Stomach (tissue), 9 donors: Measurements from ENCODE around the gene CAMK2B. TPM values are rescaled to one million over a fixed set of nuclear protein-coding genes. Genes with fewer than 3 reads are reported as not detected.
A peak's percentile ranks its signal among the peaks of the same experiment; 100 is the strongest.

Experiments used
- DNase-seq, 2 donors: peaks; one replicate each; pipeline versions ENCODE4 v3.0.0 to v3.0.0-alpha.2; 2013 to 2019
- H3K27ac ChIP-seq, 5 donors: fragments of 200-600 bp in 4 of 5; sonication (generic) in 4 of 5; one replicate each; pipeline ENCODE4 v1.5.1; 2013 to 2019; ENCODE audit warnings: mild to moderate bottlenecking in 1 of 5, moderate library complexity in 1 of 5
- H3K27me3 ChIP-seq, 3 donors: fragments of 200-600 bp; sonication (generic); one replicate each; pipeline ENCODE4 v1.5.1; 2017 to 2019; ENCODE audit warnings: mixed run types in 1 of 3
- H3K36me3 ChIP-seq, 4 donors: fragments of 200-600 bp; sonication (generic); 1 replicate in 3 of 4; 2 replicates in 1 of 4; pipeline ENCODE4 v1.5.1; 2016 to 2019
- H3K4me1 ChIP-seq, 4 donors: fragments of 200-600 bp; sonication (generic); one replicate each; pipeline ENCODE4 v1.5.1; 2016 to 2019
- H3K4me3 ChIP-seq, 4 donors: fragments of 200-600 bp; sonication (generic) in 3 of 4; one replicate each; pipeline ENCODE4 v1.5.1; 2016 to 2019; ENCODE audit warnings: mild to moderate bottlenecking in 1 of 4
- H3K9me3 ChIP-seq, 4 donors: fragments of 200-600 bp; sonication (generic); one replicate each; pipeline ENCODE4 v1.5.1; 2016 to 2019
- EP300 ChIP-seq: sonication (generic); formaldehyde crosslinking; IDR thresholded peaks from one replicate; pipeline ENCODE4 v1.6.1; 2017; ENCODE audit warnings: antibody characterized with exemption
- POLR2A ChIP-seq, 4 donors: fragments of 450-650 bp; IDR thresholded peaks; one replicate each; pipeline ENCODE4 v1.6.1; 2016; ENCODE audit warnings: antibody characterized with exemption in 4 of 4, control low read depth in 2 of 4, mild to moderate bottlenecking in 1 of 4, moderate library complexity in 1 of 4
- POLR2AphosphoS5 ChIP-seq, 3 donors: sonication (generic); formaldehyde crosslinking; IDR thresholded peaks; one replicate each; pipeline ENCODE4 v1.6.1; 2016; ENCODE audit warnings: antibody characterized with exemption in 3 of 3
- WGBS, 5 donors: extraction: QIAGEN DNeasy Blood & Tissue Kit in 3 of 5; methylation state at CpG; one replicate each; pipeline versions ENCODE4 v1.1.5 to v1.1.7; 2013 to 2018; 5-methylcytosine and 5-hydroxymethylcytosine counted together
- intact Hi-C: fragments of 100-400 bp; cut with DNase I; formaldehyde crosslinking; loops from one replicate; pipeline ENCODE4 v1.15.1; 2023; ENCODE audit warnings: low total_unique reads
- polyA plus RNA-seq, 3 donors: library from polyadenylated mRNA; stranded (reverse); fragments of 200-250 nt; gene quantifications; one replicate each; pipeline ENCODE4 v1.2.3, GENCODE V29; 2013
- total RNA-seq, 5 donors: library from RNA; depleted of rRNA; stranded (reverse); fragments of >200 nt; gene quantifications; one replicate each; pipeline versions ENCODE4 v1.1.0 to v1.2.3, GENCODE V29; 2014 to 2016
- TF ChIP-seq, protein P1 (sequence below), 7 experiments: fragments of 450-650 bp in 4 of 7; fragments of 200-600 bp in 3 of 7; sonication (generic) in 3 of 7; IDR thresholded peaks; one replicate each; pipeline ENCODE4 v1.5.1; 2016 to 2019; ENCODE audit warnings: antibody characterized with exemption in 7 of 7, control low read depth in 2 of 7, mild to moderate bottlenecking in 1 of 7
- donor health status: healthy with polysubstance abuse.
- donor health status: Bipolar disorder and iron deficiency.
- donor health status: healthy.

CAMK2B gene
- total and polyA plus RNA-seq, 8 donors, result 0.92 to 28.4 (median 5.4) TPM; not detected in 2

DNA sequence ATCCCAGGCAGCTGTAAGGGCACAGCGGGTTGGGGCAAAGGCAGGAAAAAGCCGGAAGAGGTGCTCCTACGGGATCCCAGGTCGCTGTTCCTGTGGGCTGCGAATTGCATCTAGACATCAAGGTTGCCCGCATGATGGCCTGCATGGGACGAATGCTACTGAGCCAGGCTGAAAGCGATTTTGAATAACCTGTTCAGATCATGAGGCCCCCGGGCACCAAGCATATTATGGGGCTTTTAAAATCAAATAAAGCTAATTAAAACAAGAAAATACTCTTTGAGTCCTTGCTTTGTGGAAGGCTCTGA is 37.1 kb downstream of the CAMK2B start:
- H3K27ac ChIP-seq, result no peak overlapping the region
- no peaks in the 10 kb centered on the region for H3K9me3 ChIP-seq
- TF ChIP-seq POLR2AphosphoS5 (IDR thresholded peaks at IDR 0.05) (no peak), POLR2A (IDR thresholded peaks at IDR 0.05) (no peak), EP300 (no peak)
- TF ChIP-seq, protein P1, sequence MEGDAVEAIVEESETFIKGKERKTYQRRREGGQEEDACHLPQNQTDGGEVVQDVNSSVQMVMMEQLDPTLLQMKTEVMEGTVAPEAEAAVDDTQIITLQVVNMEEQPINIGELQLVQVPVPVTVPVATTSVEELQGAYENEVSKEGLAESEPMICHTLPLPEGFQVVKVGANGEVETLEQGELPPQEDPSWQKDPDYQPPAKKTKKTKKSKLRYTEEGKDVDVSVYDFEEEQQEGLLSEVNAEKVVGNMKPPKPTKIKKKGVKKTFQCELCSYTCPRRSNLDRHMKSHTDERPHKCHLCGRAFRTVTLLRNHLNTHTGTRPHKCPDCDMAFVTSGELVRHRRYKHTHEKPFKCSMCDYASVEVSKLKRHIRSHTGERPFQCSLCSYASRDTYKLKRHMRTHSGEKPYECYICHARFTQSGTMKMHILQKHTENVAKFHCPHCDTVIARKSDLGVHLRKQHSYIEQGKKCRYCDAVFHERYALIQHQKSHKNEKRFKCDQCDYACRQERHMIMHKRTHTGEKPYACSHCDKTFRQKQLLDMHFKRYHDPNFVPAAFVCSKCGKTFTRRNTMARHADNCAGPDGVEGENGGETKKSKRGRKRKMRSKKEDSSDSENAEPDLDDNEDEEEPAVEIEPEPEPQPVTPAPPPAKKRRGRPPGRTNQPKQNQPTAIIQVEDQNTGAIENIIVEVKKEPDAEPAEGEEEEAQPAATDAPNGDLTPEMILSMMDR (IDR thresholded peaks at IDR 0.05), result no peak
- DNase-seq, result peak in 1 of 2 donors; percentile 23
- WGBS, 5 donors, result 92 to 97% (median 95%) methylated on average over 9 of the region's 9 CpGs
- no peaks in the 10 kb centered on the region for H3K36me3 ChIP-seq
- peaks cover 0 to 15% (median 11%) of the 10 kb centered on the region in 4 donors for H3K4me1 ChIP-seq
- intact Hi-C loops, result no loop called here
- peaks cover 0 to 12% (median under 1%) of the 10 kb centered on the region in 3 donors for H3K27me3 ChIP-seq
- no peak overlapping the region for H3K4me3 ChIP-seq

DNA sequence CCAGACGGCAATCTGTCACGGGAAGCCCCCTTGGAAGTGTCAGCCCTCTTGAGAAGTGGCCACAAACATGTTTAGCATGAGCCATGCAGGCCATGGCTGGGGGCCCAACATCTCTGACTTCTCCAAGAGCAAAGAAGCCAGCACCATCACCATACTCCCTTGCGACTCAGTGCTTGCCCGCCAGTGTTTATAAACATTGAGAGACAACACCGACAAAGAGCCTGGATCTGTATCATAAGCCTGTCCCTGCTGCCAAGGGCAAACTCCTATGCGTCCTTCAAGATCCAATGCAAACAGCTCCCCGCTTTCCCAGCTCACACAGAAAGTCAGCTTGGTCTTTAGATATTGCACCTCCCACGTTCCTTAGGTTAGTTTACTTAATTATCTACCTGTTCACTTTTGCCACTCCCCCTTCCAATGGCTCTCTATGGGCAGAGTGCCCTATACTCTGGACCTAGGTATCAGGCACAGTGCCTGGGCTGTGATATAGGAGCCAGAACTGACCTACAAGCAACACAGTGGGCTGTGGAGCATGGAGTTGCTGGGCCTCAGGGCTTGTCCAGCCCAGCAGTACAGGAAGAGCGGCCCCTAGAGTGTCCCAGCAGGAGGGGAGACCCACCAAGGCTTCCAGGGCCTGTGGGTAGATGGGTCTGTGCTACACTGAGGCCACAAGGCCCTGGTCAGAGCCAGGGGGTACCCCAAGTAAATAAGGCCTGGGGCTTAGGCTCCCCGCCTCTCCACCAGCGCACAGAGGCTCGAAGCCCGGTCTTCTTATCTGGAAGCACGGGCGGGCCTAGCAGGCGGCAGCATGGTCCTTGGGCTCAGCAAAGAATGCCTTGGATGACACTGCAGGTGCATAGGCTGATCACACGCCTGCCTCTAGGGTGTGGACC is 37.7 kb downstream of the CAMK2B start:
- Histone ChIP-seq H3K4me3 (no peak overlapping the region), H3K9me3 (no peaks in the 10 kb centered on the region), H3K27me3 (peaks cover 0 to 6% (median 0%) of the 10 kb centered on the region in 3 donors), H3K36me3 (no peaks in the 10 kb centered on the region), H3K4me1 (peaks cover 0 to 13% (median 11%) of the 10 kb centered on the region in 4 donors), H3K27ac (no peak overlapping the region)
- TF ChIP-seq, protein P1 (IDR thresholded peaks at IDR 0.05), result no peak
- TF ChIP-seq POLR2AphosphoS5 (IDR thresholded peaks at IDR 0.05) (no peak), POLR2A (IDR thresholded peaks at IDR 0.05) (no peak)
- WGBS, 5 donors, result 64 to 77% (median 74%) methylated on average over 14 to 17 of the region's 17 CpGs
- DNase-seq, result peak in 1 of 2 donors; percentile 24
- intact Hi-C loops, result no loop called here

DNA sequence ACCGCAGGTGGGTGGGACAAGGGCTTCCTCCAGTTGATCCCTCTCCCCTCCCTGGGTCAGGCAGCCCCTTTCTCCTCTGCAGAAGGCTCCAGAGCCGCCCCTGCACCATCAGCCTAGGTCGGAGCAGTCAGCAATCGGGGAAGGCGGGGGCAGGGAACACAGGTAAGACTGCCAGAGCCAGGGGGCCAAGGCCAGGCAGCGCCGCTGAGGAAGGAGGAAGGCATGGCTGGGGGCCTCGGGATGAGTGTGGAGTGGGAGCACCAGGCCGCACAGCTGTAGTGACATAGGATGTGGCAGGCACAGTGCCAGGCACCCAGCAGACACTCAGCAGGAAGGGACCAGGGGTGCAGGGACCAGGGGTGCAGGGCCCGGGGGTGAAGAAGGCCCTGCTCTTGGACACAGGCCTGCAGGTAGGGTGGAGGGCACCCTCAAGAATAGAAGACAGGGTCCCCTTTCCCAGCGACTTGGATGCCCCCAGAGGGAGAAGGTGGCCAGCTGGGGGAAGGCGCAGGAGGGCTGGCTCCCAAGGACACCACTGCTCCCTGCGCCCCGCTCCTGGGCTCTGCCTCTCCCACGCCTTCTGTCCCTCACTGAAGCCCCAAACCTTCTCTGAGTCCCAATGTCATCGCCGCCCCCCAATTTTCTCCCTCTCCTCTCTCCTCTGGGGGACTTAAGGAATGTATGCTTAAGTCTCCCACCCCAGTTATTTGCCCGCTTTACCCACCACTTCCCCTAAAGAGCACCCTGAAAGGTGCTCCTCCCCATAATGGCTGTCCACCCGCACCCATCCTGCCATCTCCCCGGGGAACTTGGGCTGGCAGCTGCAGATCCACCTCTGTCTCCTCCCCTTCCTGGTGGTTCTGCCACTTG is 38.5 kb downstream of the CAMK2B start:
- no peak overlapping the region for H3K4me3 ChIP-seq
- DNase-seq, result peak in 1 of 2 donors; percentile 17
- no peaks in the 10 kb centered on the region for H3K27me3 ChIP-seq
- no peaks in the 10 kb centered on the region for H3K36me3 ChIP-seq
- H3K27ac ChIP-seq, result no peak overlapping the region
- H3K9me3 ChIP-seq, result no peaks in the 10 kb centered on the region
- peaks cover 0 to 11% (median 8%) of the 10 kb centered on the region in 4 donors for H3K4me1 ChIP-seq
- WGBS, 5 donors, result 88 to 95% (median 92%) methylated on average over 19 to 20 of the region's 20 CpGs
- no peak for TF ChIP-seq POLR2AphosphoS5 (IDR thresholded peaks at IDR 0.05)
- no peak for TF ChIP-seq EP300
- TF ChIP-seq POLR2A (IDR thresholded peaks at IDR 0.05), result no peak
- TF ChIP-seq, protein P1 (IDR thresholded peaks at IDR 0.05), result no peak
- intact Hi-C loops, result no loop called here

DNA sequence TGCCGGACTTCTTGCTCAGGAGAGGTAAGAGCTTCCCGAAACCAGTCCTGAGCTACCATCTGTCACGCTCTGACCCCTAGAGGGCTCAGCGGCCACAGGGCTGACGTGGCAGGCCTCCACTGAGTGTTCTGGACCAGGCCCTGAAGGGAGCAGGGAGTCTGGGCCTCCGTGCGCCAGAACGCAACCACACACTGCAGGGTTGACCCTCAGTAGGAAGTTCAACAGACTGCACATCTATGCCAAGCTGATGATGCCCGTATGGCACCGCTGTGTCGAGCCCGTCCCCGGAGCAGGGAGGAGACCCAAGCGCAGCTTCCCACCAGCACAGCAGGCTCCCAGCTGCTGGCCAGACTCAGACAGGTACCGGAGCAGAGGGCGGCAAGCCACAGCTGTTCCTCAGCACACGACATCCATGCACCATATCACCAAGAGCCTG is 39.2 kb downstream of the CAMK2B start:
- no peak overlapping the region for H3K4me3 ChIP-seq
- TF ChIP-seq POLR2A (IDR thresholded peaks at IDR 0.05), result no peak
- TF ChIP-seq, protein P1 (IDR thresholded peaks at IDR 0.05), result no peak
- TF ChIP-seq POLR2AphosphoS5 (IDR thresholded peaks at IDR 0.05), result no peak
- no peak for TF ChIP-seq EP300
- no peak overlapping the region for H3K27ac ChIP-seq
- H3K36me3 ChIP-seq, result no peaks in the 10 kb centered on the region
- peak in 1 of 2 donors; percentile 17 for DNase-seq
- no peaks in the 10 kb centered on the region for H3K9me3 ChIP-seq
- intact Hi-C loops, result no loop called here
- WGBS, 5 donors, result 83 to 94% (median 91%) methylated on average over 6 to 17 of the region's 17 CpGs
- H3K27me3 ChIP-seq, result no peaks in the 10 kb centered on the region
- peaks cover 0 to 5% (median 3%) of the 10 kb centered on the region in 4 donors for H3K4me1 ChIP-seq
